ENCODE results near the gene CD300LG. TPM values are rescaled to one million over a fixed set of nuclear protein-coding genes. Genes with fewer than 3 reads are reported as not detected.

The CD300LG gene
- polyA plus RNA-seq, 3 donors = not detected

GRCh38 chr17:43799047-43799446, 47.9 kb upstream of the CD300LG start:
- peaks cover 2 to 7% of the 10 kb centered on the region in 2 donors for H3K36me3 Mint-ChIP-seq
- WGBS (ENCODE audit: insufficient coverage) = no CpG with 5 or more reads among the region's 2 CpGs
- H3K27me3 Mint-ChIP-seq (ENCODE audit: low read depth in 3 of 3) = peaks cover 0 to 6% (median 6%) of the 10 kb centered on the region in 3 donors
- no peak overlapping the region for H3K4me2 ChIP-seq (replicated peaks; ENCODE audit: extremely low read depth, low read length, poor library complexity, severe bottlenecking)
- intact Hi-C loops (cut with micrococcal nuclease) = no loop called here
- no peaks in the 10 kb centered on the region for H3K27me3 ChIP-seq (ENCODE audit: control insufficient read depth in 2 of 2, insufficient read depth in 2 of 2, low read length in 2 of 2)
- H3K9me3 ChIP-seq (replicated peaks in 1 of 2; ENCODE audit: control insufficient read depth in 1 of 2, insufficient read depth in 1 of 2, low read length in 2 of 2) = no peaks in the 10 kb centered on the region
- no peak overlapping the region for H3K4me3 Mint-ChIP-seq
- peaks cover 0 to 4% (median 0%) of the 10 kb centered on the region in 7 donors for H3K9me3 Mint-ChIP-seq
- no peaks in the 10 kb centered on the region for H3K4me1 Mint-ChIP-seq
- no peak for DNase-seq
- H3K9ac ChIP-seq (ENCODE audit: insufficient read depth, low read length, poor library complexity, severe bottlenecking) = no peak overlapping the region
- H3K4me1 ChIP-seq (ENCODE audit: control insufficient read depth in 1 of 2, insufficient read depth in 2 of 2, low read length in 2 of 2) = no peaks in the 10 kb centered on the region
- H2AFZ ChIP-seq (ENCODE audit: insufficient read depth, low read depth, low read length, poor library complexity, severe bottlenecking) = no peak overlapping the region
- H3K79me2 ChIP-seq (ENCODE audit: insufficient read depth, low read length) = no peaks in the 10 kb centered on the region
- no peak overlapping the region for H3K27ac Mint-ChIP-seq
- no peak for TF ChIP-seq CTCF (IDR thresholded peaks at IDR 0.05)
- no peaks in the 10 kb centered on the region for H3K36me3 ChIP-seq (replicated peaks in 1 of 2; ENCODE audit: control insufficient read depth in 1 of 2, insufficient read depth in 2 of 2, low read length in 2 of 2)
- H3K27ac ChIP-seq (ENCODE audit: low read depth in 1 of 2, low read length in 2 of 2) = no peak overlapping the region
- no peaks in the 10 kb centered on the region for H4K20me1 ChIP-seq (ENCODE audit: insufficient read depth, low read length)
- H3K4me3 ChIP-seq (replicated peaks in 1 of 3; ENCODE audit: low read depth in 2 of 3, low read length in 3 of 3) = no peak overlapping the region

- no peaks in the 10 kb centered on the region for H3K36me3 ChIP-seq (replicated peaks in 1 of 2; ENCODE audit: control insufficient read depth in 1 of 2, insufficient read depth in 2 of 2, low read length in 2 of 2)
- H2AFZ ChIP-seq (ENCODE audit: insufficient read depth, low read depth, low read length, poor library complexity, severe bottlenecking) = no peak overlapping the region
- H3K9ac ChIP-seq (ENCODE audit: insufficient read depth, low read length, poor library complexity, severe bottlenecking) = no peak overlapping the region
- no peak overlapping the region for H3K4me2 ChIP-seq (replicated peaks; ENCODE audit: extremely low read depth, low read length, poor library complexity, severe bottlenecking)
- no peaks in the 10 kb centered on the region for H3K79me2 ChIP-seq (ENCODE audit: insufficient read depth, low read length)
- H3K4me3 ChIP-seq (replicated peaks in 1 of 3; ENCODE audit: low read depth in 2 of 3, low read length in 3 of 3) = no peak overlapping the region
- no peak for DNase-seq
- Mint-ChIP-seq H3K9me3 (peaks cover 0 to 6% (median 0%) of the 10 kb centered on the region in 7 donors), H3K36me3 (peaks cover 5 to 7% of the 10 kb centered on the region in 2 donors), H3K4me1 (no peaks in the 10 kb centered on the region), H3K27me3 (ENCODE audit: low read depth in 3 of 3) (peaks cover 0 to 5% (median 1%) of the 10 kb centered on the region in 3 donors), H3K4me3 (no peak overlapping the region), H3K27ac (no peak overlapping the region)
- H4K20me1 ChIP-seq (ENCODE audit: insufficient read depth, low read length) = no peaks in the 10 kb centered on the region
- WGBS (ENCODE audit: insufficient coverage) = 100% methylated on average over 1 of the region's 3 CpGs
- no peaks in the 10 kb centered on the region for H3K9me3 ChIP-seq (replicated peaks in 1 of 2; ENCODE audit: control insufficient read depth in 1 of 2, insufficient read depth in 1 of 2, low read length in 2 of 2)
- TF ChIP-seq CTCF (IDR thresholded peaks at IDR 0.05) = no peak
- no peaks in the 10 kb centered on the region for H3K4me1 ChIP-seq (ENCODE audit: control insufficient read depth in 1 of 2, insufficient read depth in 2 of 2, low read length in 2 of 2)
- intact Hi-C loops (cut with micrococcal nuclease) = no loop called here
- no peaks in the 10 kb centered on the region for H3K27me3 ChIP-seq (ENCODE audit: control insufficient read depth in 2 of 2, insufficient read depth in 2 of 2, low read length in 2 of 2)
- no peak overlapping the region for H3K27ac ChIP-seq (ENCODE audit: low read depth in 1 of 2, low read length in 2 of 2)
Measured at GRCh38 chr17:43800736-43801135, 46.2 kb upstream of the CD300LG start.
